B cell (primary cell): ENCODE results near the gene AEBP1.

Source experiments
- EZH2 ChIP-seq: IDR thresholded peaks from 2 replicates; pipeline ENCODE4 v1.6.1; 2012; ENCODE audit warnings: borderline replicate concordance, low read depth, mild to moderate bottlenecking, moderate library complexity, low read length; ENCODE audit not compliant: insufficient read depth, poor library complexity, severe bottlenecking
- TF ChIP-seq, protein P1 (sequence below): fragments of 200-600 bp; IDR thresholded peaks from one replicate; pipeline ENCODE4 v1.8.0; 2022; ENCODE audit warnings: antibody characterized with exemption, mild to moderate bottlenecking

DNA sequence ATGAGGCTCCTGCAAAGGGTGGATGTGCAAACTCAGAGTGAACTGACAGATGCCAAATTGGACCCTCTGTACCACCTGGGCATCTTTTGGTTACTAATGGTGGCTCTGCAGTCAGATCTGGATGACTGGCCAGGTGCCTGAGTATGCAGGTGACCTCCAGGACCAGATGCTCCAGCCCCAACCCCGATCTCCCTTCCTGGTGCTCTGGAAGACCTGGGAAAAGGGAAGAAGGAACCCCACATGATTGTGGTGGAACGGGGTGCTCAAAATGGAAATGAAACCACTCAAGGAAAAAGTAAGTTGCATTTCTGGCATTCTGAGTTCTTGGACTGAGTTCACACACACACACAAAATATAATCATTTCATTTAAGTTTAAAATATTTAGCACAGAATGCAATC, 9.8 kb upstream of the AEBP1 start:
- TF ChIP-seq, protein P1, sequence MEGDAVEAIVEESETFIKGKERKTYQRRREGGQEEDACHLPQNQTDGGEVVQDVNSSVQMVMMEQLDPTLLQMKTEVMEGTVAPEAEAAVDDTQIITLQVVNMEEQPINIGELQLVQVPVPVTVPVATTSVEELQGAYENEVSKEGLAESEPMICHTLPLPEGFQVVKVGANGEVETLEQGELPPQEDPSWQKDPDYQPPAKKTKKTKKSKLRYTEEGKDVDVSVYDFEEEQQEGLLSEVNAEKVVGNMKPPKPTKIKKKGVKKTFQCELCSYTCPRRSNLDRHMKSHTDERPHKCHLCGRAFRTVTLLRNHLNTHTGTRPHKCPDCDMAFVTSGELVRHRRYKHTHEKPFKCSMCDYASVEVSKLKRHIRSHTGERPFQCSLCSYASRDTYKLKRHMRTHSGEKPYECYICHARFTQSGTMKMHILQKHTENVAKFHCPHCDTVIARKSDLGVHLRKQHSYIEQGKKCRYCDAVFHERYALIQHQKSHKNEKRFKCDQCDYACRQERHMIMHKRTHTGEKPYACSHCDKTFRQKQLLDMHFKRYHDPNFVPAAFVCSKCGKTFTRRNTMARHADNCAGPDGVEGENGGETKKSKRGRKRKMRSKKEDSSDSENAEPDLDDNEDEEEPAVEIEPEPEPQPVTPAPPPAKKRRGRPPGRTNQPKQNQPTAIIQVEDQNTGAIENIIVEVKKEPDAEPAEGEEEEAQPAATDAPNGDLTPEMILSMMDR = no peak
- no peak for TF ChIP-seq EZH2
